ENCODE results near the gene MFSD2A.
"Not testable (repeated sequence)": the region's sequence is repeated elsewhere in the genome, so short reads cannot be mapped to it uniquely, and the experiment has no call there.

MFSD2A gene

GRCh38 chr1:39990428-39990827, 35.5 kb downstream of the MFSD2A start:
- TF ChIP-seq POLR2A (IDR thresholded peaks at IDR 0.05; ENCODE audit: low read depth, low read length): no peak
- DNase-seq (ENCODE audit: insufficient read length, low spot score) (no peak), FAIRE-seq (no peak)

DNA sequence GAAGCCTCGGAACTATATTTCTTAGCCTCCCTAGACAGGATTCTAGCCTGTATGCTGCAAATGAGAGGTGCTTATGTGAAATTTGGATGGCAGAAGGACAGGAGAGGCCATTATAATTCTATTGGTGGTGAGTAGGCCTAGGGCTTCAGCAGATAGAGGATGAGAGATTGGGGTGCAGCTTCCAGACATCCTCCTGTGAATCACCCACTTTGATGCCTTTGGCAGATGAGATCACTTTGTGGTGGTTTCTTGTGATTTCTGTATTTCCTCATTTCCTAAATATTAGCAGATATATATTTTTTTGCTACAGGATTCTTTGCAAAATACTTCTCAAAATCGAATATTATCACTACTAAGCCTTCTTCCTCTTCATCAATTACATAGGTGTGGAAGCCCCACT, 37.3 kb downstream of the MFSD2A start:
- FAIRE-seq (no peak), DNase-seq (ENCODE audit: insufficient read length, low spot score) (no peak)
- TF ChIP-seq POLR2A (IDR thresholded peaks at IDR 0.05; ENCODE audit: low read depth, low read length): no peak

- FAIRE-seq: no peak
- no peak for TF ChIP-seq POLR2A (IDR thresholded peaks at IDR 0.05; ENCODE audit: low read depth, low read length)
These were observed 37.9 kb downstream of the MFSD2A start for GRCh38 chr1:39992888-39993287.

DNA sequence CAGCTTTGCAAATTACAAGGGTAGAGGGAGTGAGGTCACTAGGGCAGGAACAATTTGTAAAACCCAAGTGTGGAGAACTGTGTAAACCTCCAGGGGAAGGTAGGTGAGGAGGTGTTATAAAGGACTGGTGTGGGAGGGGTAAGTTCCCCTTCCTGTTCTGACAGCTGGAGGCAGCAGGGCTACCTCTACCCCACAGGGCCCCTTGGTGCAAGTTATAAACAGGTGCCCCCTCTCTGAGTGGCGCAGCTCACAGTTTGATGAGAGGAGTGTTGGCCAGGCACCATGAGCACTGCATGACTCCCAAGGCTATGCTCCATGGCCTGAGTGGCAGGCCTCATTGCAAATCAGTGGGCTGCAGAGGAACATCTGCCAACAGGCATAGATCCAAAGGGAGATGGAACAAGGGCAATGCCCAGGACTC, 41.0 kb downstream of the MFSD2A start:
- no peak for TF ChIP-seq POLR2A (IDR thresholded peaks at IDR 0.05; ENCODE audit: low read depth, low read length)
- no peak for FAIRE-seq
- no peak for DNase-seq (ENCODE audit: insufficient read length, low spot score)

More at GRCh38 chr1:39992888-39993287, 37.9 kb downstream of the MFSD2A start:
- DNase-seq (ENCODE audit: insufficient read length, low spot score): no peak

DNA sequence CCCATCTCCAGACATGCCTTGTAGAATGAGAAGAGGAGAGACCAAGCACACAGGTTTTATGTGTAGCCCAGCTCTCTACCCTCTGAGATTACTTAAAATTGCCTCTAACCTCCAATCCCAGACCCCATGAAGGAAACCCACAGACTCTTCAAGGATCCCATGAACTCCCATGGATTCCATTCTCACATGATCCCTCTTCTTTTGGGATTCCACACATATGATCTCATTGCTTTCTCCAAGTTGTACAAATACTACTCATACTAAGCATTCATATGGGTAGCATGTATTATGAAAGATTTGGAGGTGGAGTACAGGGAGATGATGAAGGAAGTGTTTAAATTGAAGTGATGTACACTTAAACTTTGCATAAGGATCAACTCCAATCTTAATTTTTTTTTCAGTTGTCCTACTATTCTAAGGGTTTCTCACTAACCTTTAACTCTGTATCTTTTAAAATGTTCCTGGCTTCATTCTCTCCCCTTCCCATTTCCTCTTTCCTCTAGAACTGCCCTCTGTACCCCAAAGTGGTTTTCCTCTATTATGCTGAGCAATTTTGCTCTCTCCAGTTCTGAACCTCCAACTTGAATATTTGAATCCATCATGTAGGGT, 41.6 kb downstream of the MFSD2A start:
- DNase-seq (ENCODE audit: insufficient read length, low spot score) (no peak), FAIRE-seq (no peak)
- TF ChIP-seq POLR2A (IDR thresholded peaks at IDR 0.05; ENCODE audit: low read depth, low read length): no peak

GRCh38 chr1:40001456-40001855, 46.5 kb downstream of the MFSD2A start:
- DNase-seq (ENCODE audit: insufficient read length, low spot score): no peak
- FAIRE-seq: no peak
- no peak for TF ChIP-seq POLR2A (IDR thresholded peaks at IDR 0.05; ENCODE audit: low read depth, low read length)

GRCh38 chr1:40003156-40004093, 48.5 kb downstream of the MFSD2A start:
- no peak for TF ChIP-seq POLR2A (IDR thresholded peaks at IDR 0.05; ENCODE audit: low read depth, low read length)
- no peak for FAIRE-seq
- DNase-seq (ENCODE audit: insufficient read length, low spot score): no peak

DNA sequence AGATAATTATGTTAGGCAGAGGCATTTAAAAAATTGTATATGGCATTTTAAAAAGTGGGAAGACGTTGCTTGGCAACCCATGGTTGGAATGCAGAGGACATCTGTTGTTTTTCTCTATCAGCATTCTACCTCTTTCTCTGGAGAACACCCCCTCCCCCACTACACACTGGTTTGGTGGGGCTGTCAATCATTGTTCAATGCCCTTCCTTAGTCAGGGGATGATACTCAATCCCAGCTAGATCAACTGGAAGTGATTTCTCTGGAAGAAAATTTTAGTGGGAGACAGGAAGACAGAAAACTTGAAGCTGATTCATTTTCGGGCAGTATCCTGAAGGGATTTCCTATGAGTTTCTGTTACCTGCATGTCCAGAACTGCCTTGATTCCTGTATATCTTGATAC, 49.9 kb downstream of the MFSD2A start:
- DNase-seq (ENCODE audit: insufficient read length, low spot score) (no peak), FAIRE-seq (no peak)
- no peak for TF ChIP-seq POLR2A (IDR thresholded peaks at IDR 0.05; ENCODE audit: low read depth, low read length)

DNA sequence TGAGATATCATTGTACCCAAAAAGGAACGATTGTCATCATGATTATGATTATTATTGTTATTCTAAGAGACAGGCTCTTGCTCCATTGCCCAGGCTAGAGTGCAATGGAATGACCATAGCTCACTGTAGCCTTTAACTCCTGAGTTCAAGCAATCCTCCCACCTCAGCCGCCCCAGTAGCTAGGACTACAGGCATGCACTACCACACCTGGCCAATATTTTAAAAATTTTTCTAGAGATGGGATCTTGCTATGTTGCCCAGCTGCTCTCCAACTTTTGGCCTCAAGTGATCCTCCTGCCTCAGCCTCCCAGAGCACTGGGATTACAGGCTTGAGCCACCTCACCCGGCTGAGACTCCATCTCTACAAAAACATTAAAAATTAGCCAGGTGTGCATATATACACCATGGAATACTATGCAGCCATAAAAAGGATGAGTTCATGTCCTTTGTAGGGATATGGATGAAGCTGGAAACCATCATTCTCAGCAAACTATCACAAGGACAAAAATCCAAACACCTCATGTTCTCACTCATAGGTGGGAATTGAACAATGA, 52.6 kb downstream of the MFSD2A start:
- DNase-seq (ENCODE audit: insufficient read length, low spot score); FAIRE-seq: not testable (repeated sequence)

DNA sequence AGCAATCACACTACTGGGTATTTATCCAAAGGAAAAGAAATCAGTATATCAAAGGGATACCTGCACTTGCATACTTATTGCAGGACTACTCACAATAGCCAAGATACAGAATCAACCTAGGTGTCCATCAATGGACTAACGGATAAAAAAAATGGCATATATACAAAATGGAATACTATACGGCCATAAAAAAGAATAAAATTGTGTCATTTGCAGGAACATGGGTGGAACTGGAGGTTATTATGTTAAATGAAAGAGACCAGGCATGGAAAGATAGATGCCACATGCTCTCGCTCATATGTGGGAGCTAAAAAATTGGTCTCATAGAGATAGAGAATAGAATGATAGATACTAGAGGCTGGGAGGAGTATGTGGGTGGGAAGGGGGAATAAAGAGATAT, 56.3 kb downstream of the MFSD2A start:
- FAIRE-seq (no peak), DNase-seq (ENCODE audit: insufficient read length, low spot score) (no peak)
- TF ChIP-seq POLR2A (IDR thresholded peaks at IDR 0.05; ENCODE audit: low read depth, low read length): no peak

- no peak for TF ChIP-seq POLR2A (IDR thresholded peaks at IDR 0.05; ENCODE audit: low read depth, low read length)
- FAIRE-seq (no peak), DNase-seq (ENCODE audit: insufficient read length, low spot score) (no peak)
These were observed 59.3 kb downstream of the MFSD2A start for GRCh38 chr1:40014253-40014706.

DNA sequence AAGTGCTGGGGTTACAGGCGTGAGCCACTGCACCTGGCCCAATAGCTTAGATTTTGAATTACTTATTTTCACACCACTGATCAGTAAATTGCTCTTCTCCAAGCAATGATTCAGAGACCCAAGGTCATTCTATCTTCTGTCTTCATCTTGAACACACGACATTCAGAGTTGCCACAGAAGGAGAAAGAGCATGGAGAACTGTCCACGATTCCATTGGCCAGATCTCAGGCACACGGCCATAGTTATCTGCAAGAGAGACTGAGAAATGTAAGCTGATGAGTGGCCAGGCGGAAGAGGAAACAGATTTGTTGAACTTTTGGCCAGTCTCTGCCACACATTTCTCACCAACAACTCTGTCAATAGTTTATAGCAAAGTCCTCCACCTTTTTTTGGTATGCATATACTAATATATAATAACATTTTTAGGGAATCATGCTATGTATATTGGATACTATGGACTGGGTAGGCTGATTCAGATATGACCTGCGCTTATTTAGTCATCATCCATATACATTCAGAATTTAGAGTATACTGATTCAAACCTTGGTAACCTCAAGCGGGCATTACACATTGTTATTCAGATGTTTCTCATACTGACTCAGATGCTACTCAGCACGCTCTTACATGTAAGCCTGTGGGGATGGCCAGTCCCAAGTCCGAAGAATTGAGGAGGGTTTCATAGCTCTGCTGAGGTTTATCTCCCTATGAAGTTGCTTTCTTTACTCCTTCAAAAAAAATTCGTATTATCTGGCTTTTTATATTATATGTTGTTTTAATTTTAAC, 60.1 kb downstream of the MFSD2A start:
- TF ChIP-seq POLR2A (IDR thresholded peaks at IDR 0.05; ENCODE audit: low read depth, low read length): no peak
- FAIRE-seq (peak; percentile 99), DNase-seq (ENCODE audit: insufficient read length, low spot score) (peak; percentile 81)

DNA sequence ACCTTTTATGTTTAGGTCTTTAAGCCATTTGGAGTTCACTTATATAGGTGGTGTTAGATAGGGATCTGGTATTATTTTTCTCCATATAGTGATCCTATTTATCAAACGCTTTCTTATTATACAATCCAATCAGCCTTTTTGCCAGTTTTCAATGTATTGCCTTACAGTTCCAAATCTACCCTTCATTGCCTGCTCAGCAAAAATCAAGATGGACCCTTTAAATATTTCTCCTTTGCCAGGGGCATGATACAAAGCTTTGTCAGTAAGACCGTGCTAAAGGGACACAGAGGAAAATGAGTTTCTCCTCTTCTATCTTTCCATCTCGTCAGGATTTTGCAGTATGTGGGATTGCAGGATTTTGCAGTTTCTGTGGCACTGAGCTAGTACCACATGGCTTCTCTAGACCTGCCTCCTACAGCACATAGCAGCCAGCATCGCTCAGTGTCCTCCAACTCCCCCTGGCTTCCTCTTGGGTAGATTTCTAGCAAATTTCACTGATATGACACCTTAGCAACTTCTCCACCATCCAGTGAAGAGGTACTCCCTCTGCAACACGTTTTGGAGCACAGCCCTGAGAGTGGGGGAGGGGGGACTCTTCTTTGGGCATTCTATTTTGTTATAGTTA, 63.1 kb downstream of the MFSD2A start:
- DNase-seq (ENCODE audit: insufficient read length, low spot score) (no peak), FAIRE-seq (no peak)
- TF ChIP-seq POLR2A (IDR thresholded peaks at IDR 0.05; ENCODE audit: low read depth, low read length): no peak
